OCI-LY1 (cell line): Measurements from ENCODE around the gene ICE2.

Experiments used
- H2AFZ ChIP-seq: fragments of 200-600 bp; sonication (generic), shearing (Covaris generic); 2 replicates; pipeline ENCODE4 v1.6.0; 2014; ENCODE audit warnings: antibody characterized with exemption, mild to moderate bottlenecking, low read length
- H3F3A ChIP-seq: fragments of 200-600 bp; sonication (generic), shearing (Covaris generic); 2 replicates; pipeline ENCODE4 v1.6.0; 2014; ENCODE audit warnings: mild to moderate bottlenecking, antibody characterized with exemption, low read length, moderate library complexity; ENCODE audit not compliant: insufficient read depth
- H3K27ac ChIP-seq: fragments of 200-600 bp; sonication (generic); 2 replicates; pipeline ENCODE4 v1.5.1; 2014; ENCODE audit warnings: low read length, mixed run types, mild to moderate bottlenecking, low read depth; ENCODE audit not compliant: poor library complexity, severe bottlenecking
- H3K27me3 ChIP-seq: fragments of 200-600 bp; sonication (generic); 2 replicates; pipeline ENCODE4 v1.6.0; 2014; ENCODE audit warnings: antibody characterized with exemption, mild to moderate bottlenecking, low read length, moderate library complexity; ENCODE audit not compliant: insufficient read depth
- H3K36me3 ChIP-seq: fragments of 200-600 bp; sonication (generic); 2 replicates; pipeline ENCODE4 v1.6.1; 2014; ENCODE audit warnings: mild to moderate bottlenecking, antibody characterized with exemption, low read length, moderate library complexity, mixed read lengths; ENCODE audit not compliant: insufficient read depth
- H3K4me1 ChIP-seq: fragments of 200-600 bp; sonication (generic); 2 replicates; pipeline ENCODE4 v1.5.1; 2014; ENCODE audit warnings: mild to moderate bottlenecking, low read length, moderate library complexity; ENCODE audit not compliant: insufficient read depth, severe bottlenecking
- H3K4me2 ChIP-seq: fragments of 200-600 bp; sonication (generic), shearing (Covaris generic); 2 replicates; pipeline ENCODE4 v1.6.1; 2014; ENCODE audit warnings: low read length
- H3K4me3 ChIP-seq: fragments of 200-600 bp; sonication (generic); 2 replicates; pipeline ENCODE4 v1.5.1; 2014; ENCODE audit warnings: low read length, low read depth, mild to moderate bottlenecking, mixed read lengths; ENCODE audit not compliant: poor library complexity, severe bottlenecking
- H3K79me2 ChIP-seq: fragments of 200-600 bp; shearing (Covaris generic); 2 replicates; pipeline ENCODE4 v1.6.1; 2016; ENCODE audit warnings: mixed run types, low read length, mixed read lengths; ENCODE audit not compliant: insufficient read depth
- H3K9ac ChIP-seq: fragments of 200-600 bp; sonication (generic), shearing (Covaris generic); 2 replicates; pipeline ENCODE4 v1.6.1; 2014; ENCODE audit warnings: mild to moderate bottlenecking, low read length, mixed read lengths
- H3K9me2 ChIP-seq: fragments of 200-600 bp; sonication (generic), shearing (Covaris generic); 2 replicates; pipeline ENCODE4 v1.6.1; 2014; ENCODE audit warnings: low read depth, mild to moderate bottlenecking, low read length, mixed read lengths
- H3K9me3 ChIP-seq: fragments of 200-600 bp; shearing (Covaris generic); 2 replicates; pipeline ENCODE4 v1.6.1; 2014; ENCODE audit warnings: low read length, mixed read lengths
- H4K20me1 ChIP-seq: fragments of 200-600 bp; sonication (generic), shearing (Covaris generic); 2 replicates; pipeline ENCODE4 v1.6.0; 2016; ENCODE audit warnings: mild to moderate bottlenecking, low read length; ENCODE audit not compliant: insufficient read depth
- EZH2 ChIP-seq: fragments of 200-600 bp; sonication (generic), shearing (Covaris generic); IDR thresholded peaks from 2 replicates; pipeline ENCODE4 v1.8.0; 2017; ENCODE audit warnings: borderline replicate concordance, mixed run types, mild to moderate bottlenecking, antibody characterized with exemption, low read length, moderate library complexity, mixed read lengths
- TF ChIP-seq, protein P1 (sequence below): fragments of 200-600 bp; sonication (generic), shearing (Covaris generic); IDR thresholded peaks from 2 replicates; pipeline ENCODE4 v1.5.1; 2017; ENCODE audit warnings: mild to moderate bottlenecking, antibody characterized with exemption, low read length, moderate library complexity, mixed read lengths

Gene ICE2

DNA sequence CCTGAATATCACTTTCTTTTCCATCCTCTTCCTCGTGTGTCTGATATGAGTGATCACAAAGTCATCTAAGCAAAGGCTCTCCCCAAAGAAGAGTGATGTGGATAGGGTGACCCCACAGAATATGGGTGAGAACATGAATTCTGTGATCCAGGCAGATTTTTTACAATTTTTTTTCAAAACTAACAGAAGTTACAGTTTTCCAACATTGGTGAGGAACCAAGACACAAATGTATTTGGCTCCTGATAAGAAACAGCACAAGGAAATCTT is 108.1 kb downstream of the ICE2 start:
- no peaks in the 10 kb centered on the region for H3F3A ChIP-seq
- no peaks in the 10 kb centered on the region for H3K9me3 ChIP-seq
- no peaks in the 10 kb centered on the region for H3K36me3 ChIP-seq
- no peaks in the 10 kb centered on the region for H3K4me1 ChIP-seq
- no peaks in the 10 kb centered on the region for H4K20me1 ChIP-seq
- no peak overlapping the region for H2AFZ ChIP-seq
- H3K79me2 ChIP-seq, result no peaks in the 10 kb centered on the region
- no peak overlapping the region for H3K4me2 ChIP-seq
- no peaks in the 10 kb centered on the region for H3K9me2 ChIP-seq
- no peak overlapping the region for H3K9ac ChIP-seq
- H3K27ac ChIP-seq, result no peak overlapping the region
- no peaks in the 10 kb centered on the region for H3K27me3 ChIP-seq
- no peak overlapping the region for H3K4me3 ChIP-seq
- TF ChIP-seq, protein P1, sequence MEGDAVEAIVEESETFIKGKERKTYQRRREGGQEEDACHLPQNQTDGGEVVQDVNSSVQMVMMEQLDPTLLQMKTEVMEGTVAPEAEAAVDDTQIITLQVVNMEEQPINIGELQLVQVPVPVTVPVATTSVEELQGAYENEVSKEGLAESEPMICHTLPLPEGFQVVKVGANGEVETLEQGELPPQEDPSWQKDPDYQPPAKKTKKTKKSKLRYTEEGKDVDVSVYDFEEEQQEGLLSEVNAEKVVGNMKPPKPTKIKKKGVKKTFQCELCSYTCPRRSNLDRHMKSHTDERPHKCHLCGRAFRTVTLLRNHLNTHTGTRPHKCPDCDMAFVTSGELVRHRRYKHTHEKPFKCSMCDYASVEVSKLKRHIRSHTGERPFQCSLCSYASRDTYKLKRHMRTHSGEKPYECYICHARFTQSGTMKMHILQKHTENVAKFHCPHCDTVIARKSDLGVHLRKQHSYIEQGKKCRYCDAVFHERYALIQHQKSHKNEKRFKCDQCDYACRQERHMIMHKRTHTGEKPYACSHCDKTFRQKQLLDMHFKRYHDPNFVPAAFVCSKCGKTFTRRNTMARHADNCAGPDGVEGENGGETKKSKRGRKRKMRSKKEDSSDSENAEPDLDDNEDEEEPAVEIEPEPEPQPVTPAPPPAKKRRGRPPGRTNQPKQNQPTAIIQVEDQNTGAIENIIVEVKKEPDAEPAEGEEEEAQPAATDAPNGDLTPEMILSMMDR, result no peak
- no peak for TF ChIP-seq EZH2

DNA sequence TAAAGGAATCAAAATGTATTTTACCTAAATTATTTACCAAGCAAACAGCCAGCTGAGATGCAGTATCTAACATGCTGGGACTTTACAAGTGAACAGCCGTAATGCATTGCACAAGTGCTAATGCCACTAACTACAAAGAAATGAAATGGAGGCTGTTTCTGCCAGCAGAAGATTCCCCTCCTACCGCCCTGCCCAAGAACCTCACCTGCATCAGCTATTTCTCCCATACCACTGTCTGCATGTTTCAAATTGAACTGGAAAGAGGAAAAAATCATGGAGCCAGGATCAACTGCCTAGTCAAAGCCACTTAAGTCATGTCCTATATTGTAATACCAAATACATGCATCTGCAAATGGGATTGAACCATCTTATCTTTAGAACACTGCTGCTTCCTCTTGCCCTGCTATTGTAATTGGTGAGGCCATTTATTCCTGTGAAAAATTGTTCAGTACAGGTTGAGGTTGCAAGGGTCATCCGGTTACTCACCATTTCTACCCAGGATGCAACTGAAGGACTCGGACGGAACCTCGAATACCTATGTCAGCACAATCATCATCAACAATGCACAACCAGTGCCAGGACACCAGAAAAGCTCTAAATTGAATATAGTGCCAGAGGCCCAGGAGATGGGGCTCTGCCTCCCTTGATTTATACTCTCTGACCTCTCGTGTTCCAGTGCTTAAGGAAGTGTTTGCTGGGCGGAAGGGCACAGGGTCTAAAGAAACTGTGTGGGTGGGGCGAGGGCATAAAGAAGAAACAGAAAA is 108.7 kb downstream of the ICE2 start:
- H3K4me1 ChIP-seq, result no peaks in the 10 kb centered on the region
- TF ChIP-seq, protein P1, result no peak
- no peak for TF ChIP-seq EZH2

DNA sequence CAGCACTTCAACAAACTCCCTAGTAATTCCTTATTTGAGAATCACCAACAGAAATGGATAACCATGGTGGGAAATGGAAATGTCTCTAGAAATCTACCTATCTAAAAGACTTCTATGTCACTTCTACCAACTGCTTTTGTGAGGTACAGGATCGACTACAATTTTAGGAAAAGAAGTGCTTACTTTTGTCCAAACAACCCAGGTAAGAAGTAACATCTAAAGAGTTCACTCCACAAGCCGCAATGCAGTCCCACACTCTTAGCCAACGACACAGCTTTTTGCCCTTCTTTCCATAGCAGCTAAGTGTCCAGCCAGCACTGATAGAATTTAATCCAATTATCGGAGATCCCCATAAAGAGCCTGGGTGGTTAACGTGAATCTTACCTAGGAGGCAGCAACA is 109.2 kb downstream of the ICE2 start:
- H3K27ac ChIP-seq, result no peak overlapping the region

More for the DNA sequence above, 108.7 kb downstream of the ICE2 start:
- H3K9me2 ChIP-seq, result no peaks in the 10 kb centered on the region
- H3K9me3 ChIP-seq, result no peaks in the 10 kb centered on the region
- H3K27ac ChIP-seq, result no peak overlapping the region
- H3K9ac ChIP-seq, result no peak overlapping the region
- no peaks in the 10 kb centered on the region for H3F3A ChIP-seq
- no peak overlapping the region for H3K4me3 ChIP-seq
- no peak overlapping the region for H2AFZ ChIP-seq
- no peaks in the 10 kb centered on the region for H3K27me3 ChIP-seq
- no peaks in the 10 kb centered on the region for H4K20me1 ChIP-seq
- no peaks in the 10 kb centered on the region for H3K36me3 ChIP-seq
- no peak overlapping the region for H3K4me2 ChIP-seq
- H3K79me2 ChIP-seq, result no peaks in the 10 kb centered on the region

More for the DNA sequence above, 109.2 kb downstream of the ICE2 start:
- Histone ChIP-seq H3K36me3 (no peaks in the 10 kb centered on the region), H3K4me1 (no peaks in the 10 kb centered on the region), H2AFZ (no peak overlapping the region), H3K27me3 (no peaks in the 10 kb centered on the region), H3K9ac (no peak overlapping the region), H3K9me2 (no peaks in the 10 kb centered on the region), H3K9me3 (no peaks in the 10 kb centered on the region), H3F3A (no peaks in the 10 kb centered on the region), H3K79me2 (no peaks in the 10 kb centered on the region), H3K4me3 (no peak overlapping the region), H4K20me1 (no peaks in the 10 kb centered on the region), H3K4me2 (no peak overlapping the region)
- TF ChIP-seq, protein P1, result no peak
- no peak for TF ChIP-seq EZH2
